H9 (cell line): ENCODE data around the gene CCDC40. TPM values are rescaled to one million over a fixed set of nuclear protein-coding genes. Genes with fewer than 3 reads are reported as not detected.

Source experiments
- DNase-seq: peaks from one replicate; pipeline ENCODE4 v3.0.0-alpha.2; 2017
- H2AFZ ChIP-seq: one replicate; pipeline ENCODE4 v1.6.1; 2013; ENCODE audit warnings: mild to moderate bottlenecking, low read length, control low read depth, moderate library complexity
- H2AK5ac ChIP-seq: 2 replicates; pipeline ENCODE4 v1.6.1; 2013; ENCODE audit warnings: low read length, control low read depth, mixed read lengths; ENCODE audit not compliant: insufficient read length
- H2BK120ac ChIP-seq: one replicate; pipeline ENCODE4 v1.6.1; 2013; ENCODE audit warnings: low read depth, mild to moderate bottlenecking, low read length, control low read depth, inconsistent platforms; ENCODE audit not compliant: poor library complexity, severe bottlenecking
- H2BK12ac ChIP-seq: 2 replicates; pipeline ENCODE4 v1.6.1; 2013; ENCODE audit warnings: low read length, control low read depth, mixed read lengths, low read depth; ENCODE audit not compliant: insufficient read length
- H2BK15ac ChIP-seq: 2 replicates; pipeline ENCODE4 v1.6.1; 2013; ENCODE audit warnings: low read depth, low read length, control low read depth
- H2BK20ac ChIP-seq: one replicate; pipeline ENCODE4 v1.6.1; 2013; ENCODE audit warnings: low read depth, mild to moderate bottlenecking, low read length, control low read depth, inconsistent platforms; ENCODE audit not compliant: poor library complexity, severe bottlenecking
- H2BK5ac ChIP-seq: 2 replicates; pipeline ENCODE4 v1.6.1; 2013; ENCODE audit warnings: low read length, control low read depth, mixed read lengths; ENCODE audit not compliant: insufficient read length
- H3K14ac ChIP-seq: 2 replicates; pipeline ENCODE4 v1.6.1; 2013; ENCODE audit warnings: low read length, control low read depth; ENCODE audit not compliant: insufficient read depth
- H3K18ac ChIP-seq: 2 replicates; pipeline ENCODE4 v1.6.1; 2013; ENCODE audit warnings: low read depth, mild to moderate bottlenecking, mixed read lengths, low read length, control low read depth; ENCODE audit not compliant: insufficient read length
- H3K23ac ChIP-seq: 2 replicates; pipeline ENCODE4 v1.6.1; 2013; ENCODE audit warnings: low read length, control low read depth, mixed read lengths, low read depth; ENCODE audit not compliant: insufficient read length
- H3K23me2 ChIP-seq: 2 replicates; pipeline ENCODE4 v1.6.1; 2013; ENCODE audit warnings: low read depth, mild to moderate bottlenecking, mixed read lengths, low read length, control low read depth; ENCODE audit not compliant: insufficient read length, poor library complexity, severe bottlenecking
- H3K27ac ChIP-seq: 2 replicates; pipeline ENCODE4 v1.5.1; 2013; ENCODE audit warnings: low read length, control low read depth, mixed read lengths, low read depth; ENCODE audit not compliant: insufficient read length
- H3K27me3 ChIP-seq: 2 replicates; pipeline ENCODE4 v1.6.1; 2013; ENCODE audit warnings: low read length, control low read depth, inconsistent platforms; ENCODE audit not compliant: insufficient read depth
- H3K4ac ChIP-seq: 2 replicates; pipeline ENCODE4 v1.6.1; 2013; ENCODE audit warnings: low read depth, mild to moderate bottlenecking, control low read depth, inconsistent platforms, low read length, moderate library complexity
- H3K4me1 ChIP-seq: 2 replicates; pipeline ENCODE4 v1.6.1; 2013; ENCODE audit warnings: low read length, control low read depth, inconsistent platforms; ENCODE audit not compliant: insufficient read depth
- H3K4me2 ChIP-seq: 2 replicates; pipeline ENCODE4 v1.6.1; 2013; ENCODE audit warnings: low read length, control low read depth, mixed read lengths; ENCODE audit not compliant: insufficient read length, insufficient read depth
- H3K56ac ChIP-seq: 2 replicates; pipeline ENCODE4 v1.6.1; 2013; ENCODE audit warnings: low read depth, mild to moderate bottlenecking, mixed read lengths, low read length, control low read depth; ENCODE audit not compliant: insufficient read length
- H3K79me1 ChIP-seq: 2 replicates; pipeline ENCODE4 v1.6.1; 2013; ENCODE audit warnings: low read depth, mild to moderate bottlenecking, moderate library complexity, low read length, control low read depth, inconsistent platforms; ENCODE audit not compliant: insufficient read depth, poor library complexity, severe bottlenecking
- H3K79me2 ChIP-seq: 2 replicates; pipeline ENCODE4 v1.6.1; 2013; ENCODE audit warnings: low read length, control low read depth, inconsistent platforms; ENCODE audit not compliant: insufficient read depth
- H3K9ac ChIP-seq: 2 replicates; pipeline ENCODE4 v1.6.1; 2013; ENCODE audit warnings: low read length, control low read depth, mixed read lengths; ENCODE audit not compliant: insufficient read length; ENCODE audit errors: extremely low read depth
- H3K9me3 ChIP-seq: one replicate; pipeline ENCODE4 v1.6.1; 2013; ENCODE audit warnings: low read depth, low read length, inconsistent platforms; ENCODE audit not compliant: control insufficient read depth
- H3T11ph ChIP-seq: one replicate; pipeline ENCODE4 v1.6.1; 2013; ENCODE audit warnings: mild to moderate bottlenecking, low read length, control low read depth, inconsistent platforms
- H4K20me1 ChIP-seq: one replicate; pipeline ENCODE4 v1.6.1; 2013; ENCODE audit not compliant: control insufficient read depth, insufficient read length, insufficient read depth
- H4K5ac ChIP-seq: 2 replicates; pipeline ENCODE4 v1.6.1; 2013; ENCODE audit warnings: low read depth, mild to moderate bottlenecking, mixed read lengths, low read length, control low read depth; ENCODE audit not compliant: insufficient read length
- H4K8ac ChIP-seq: replicated peaks from 2 replicates; pipeline ENCODE4 v1.6.1; 2013; ENCODE audit warnings: low read length, control low read depth, mixed read lengths, low read depth; ENCODE audit not compliant: insufficient read length
- H4K91ac ChIP-seq: 2 replicates; pipeline ENCODE4 v1.6.1; 2013; ENCODE audit warnings: low read depth, mild to moderate bottlenecking, moderate library complexity, mixed read lengths, low read length, control low read depth; ENCODE audit not compliant: insufficient read length
- H3K27ac Mint-ChIP-seq, 3 experiments: 2 replicates in 2 of 3; 3 replicates in 1 of 3; pipeline ENCODE4 v1.8.0; 2020 to 2021; ENCODE audit warnings: mixed read lengths in 3 of 3, mild to moderate bottlenecking in 1 of 3, moderate library complexity in 1 of 3
- H3K27me3 Mint-ChIP-seq: 2 replicates; pipeline ENCODE4 v1.8.0; 2021; ENCODE audit warnings: low read depth, mild to moderate bottlenecking, moderate library complexity, mixed read lengths
- H3K36me3 Mint-ChIP-seq, 3 experiments: 2 replicates in 2 of 3; 3 replicates in 1 of 3; pipeline ENCODE4 v1.8.0; 2020 to 2021; ENCODE audit warnings: low read depth in 3 of 3, mixed read lengths in 3 of 3; ENCODE audit not compliant: insufficient read depth in 1 of 3
- H3K4me1 Mint-ChIP-seq, 2 experiments: 2 replicates each; pipeline ENCODE4 v1.8.0; 2020; ENCODE audit warnings: mixed read lengths in 2 of 2
- H3K4me3 Mint-ChIP-seq, 2 experiments: 2 replicates in 1 of 2; 3 replicates in 1 of 2; pipeline ENCODE4 v1.8.0; 2020 to 2021; ENCODE audit warnings: mild to moderate bottlenecking in 2 of 2, mixed read lengths in 2 of 2, moderate library complexity in 1 of 2
- H3K9me3 Mint-ChIP-seq, 2 experiments: 2 replicates in 1 of 2; 3 replicates in 1 of 2; pipeline ENCODE4 v1.8.0; 2020; ENCODE audit warnings: mild to moderate bottlenecking in 2 of 2, mixed read lengths in 2 of 2, moderate library complexity in 1 of 2
- WGBS: extraction: QIAGEN DNeasy Blood & Tissue Kit; methylation state at CpG from one replicate; pipeline ENCODE4 v1.1.7; 2013; ENCODE audit warnings: missing lambda C conversion rate, low lambda C conversion rate, mixed read lengths; ENCODE audit not compliant: insufficient read length; ENCODE audit errors: extremely low coverage; 5-methylcytosine and 5-hydroxymethylcytosine counted together
- total RNA-seq: library from RNA; stranded (reverse); gene quantifications from 2 replicates; pipeline ENCODE4 v1.2.1, GENCODE V29; 2021
- TF ChIP-seq, protein P1 (sequence below): fragments of 200-600 bp; sonication (generic); conservative IDR thresholded peaks from 3 replicates; pipeline ENCODE4 v1.8.0; 2021; ENCODE audit warnings: antibody characterized with exemption, mild to moderate bottlenecking

The CCDC40 gene
- total RNA-seq, 1 experiment from 2014 or later, result 8.9 TPM

DNA sequence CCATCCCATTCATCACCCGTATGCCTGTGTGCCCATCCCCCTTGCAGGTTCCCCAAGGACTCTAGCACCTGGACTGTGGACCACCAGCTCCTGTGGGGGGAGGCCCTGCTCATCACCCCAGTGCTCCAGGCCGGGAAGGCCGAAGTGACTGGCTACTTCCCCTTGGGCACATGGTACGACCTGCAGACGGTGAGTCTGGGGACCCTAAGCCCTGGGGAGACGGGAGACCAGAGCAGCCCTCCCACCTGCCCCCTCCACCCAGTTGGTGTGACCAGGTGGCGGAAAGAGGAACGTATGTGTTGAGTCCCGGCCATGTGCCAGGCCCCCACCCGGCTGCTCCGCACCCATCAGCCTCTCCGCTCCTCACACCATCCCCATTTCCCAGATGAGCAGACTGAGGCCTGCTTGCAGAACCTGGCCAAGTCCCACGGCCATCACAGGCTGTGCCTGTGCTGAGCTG is 80.5 kb downstream of the CCDC40 start:
- peak; percentile 24 for DNase-seq
- no peaks in the 10 kb centered on the region for H3K27me3 ChIP-seq

More for the DNA sequence above, 80.5 kb downstream of the CCDC40 start:
- H4K5ac ChIP-seq, result no peak overlapping the region
- H4K20me1 ChIP-seq, result no peaks in the 10 kb centered on the region
- no peaks in the 10 kb centered on the region for H3K79me2 ChIP-seq
- peaks cover 0 to 7% of the 10 kb centered on the region in 2 experiments; a peak in 1 of 5 replicates for H3K9me3 Mint-ChIP-seq
- no peak overlapping the region for H3K18ac ChIP-seq
- H2AK5ac ChIP-seq, result no peak overlapping the region
- H3K27me3 Mint-ChIP-seq, result no peaks in the 10 kb centered on the region; the same call in 1 of the 2 replicates
- no peak overlapping the region for H2BK15ac ChIP-seq
- no peak overlapping the region; a peak in 1 of 7 replicates for H3K27ac Mint-ChIP-seq
- H2AFZ ChIP-seq, result no peak overlapping the region
- H3K27ac ChIP-seq, result no peak overlapping the region
- H2BK20ac ChIP-seq, result no peak overlapping the region
- no peak overlapping the region for H4K91ac ChIP-seq
- no peak overlapping the region for H3K9ac ChIP-seq
- H3K4me2 ChIP-seq, result no peak overlapping the region
- no peaks in the 10 kb centered on the region for H3K9me3 ChIP-seq
- H3K4me1 Mint-ChIP-seq, result peaks cover 10 to 24% of the 10 kb centered on the region in 2 experiments
- no peak overlapping the region for H3K56ac ChIP-seq
- TF ChIP-seq, protein P1, sequence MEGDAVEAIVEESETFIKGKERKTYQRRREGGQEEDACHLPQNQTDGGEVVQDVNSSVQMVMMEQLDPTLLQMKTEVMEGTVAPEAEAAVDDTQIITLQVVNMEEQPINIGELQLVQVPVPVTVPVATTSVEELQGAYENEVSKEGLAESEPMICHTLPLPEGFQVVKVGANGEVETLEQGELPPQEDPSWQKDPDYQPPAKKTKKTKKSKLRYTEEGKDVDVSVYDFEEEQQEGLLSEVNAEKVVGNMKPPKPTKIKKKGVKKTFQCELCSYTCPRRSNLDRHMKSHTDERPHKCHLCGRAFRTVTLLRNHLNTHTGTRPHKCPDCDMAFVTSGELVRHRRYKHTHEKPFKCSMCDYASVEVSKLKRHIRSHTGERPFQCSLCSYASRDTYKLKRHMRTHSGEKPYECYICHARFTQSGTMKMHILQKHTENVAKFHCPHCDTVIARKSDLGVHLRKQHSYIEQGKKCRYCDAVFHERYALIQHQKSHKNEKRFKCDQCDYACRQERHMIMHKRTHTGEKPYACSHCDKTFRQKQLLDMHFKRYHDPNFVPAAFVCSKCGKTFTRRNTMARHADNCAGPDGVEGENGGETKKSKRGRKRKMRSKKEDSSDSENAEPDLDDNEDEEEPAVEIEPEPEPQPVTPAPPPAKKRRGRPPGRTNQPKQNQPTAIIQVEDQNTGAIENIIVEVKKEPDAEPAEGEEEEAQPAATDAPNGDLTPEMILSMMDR, result no peak
- no peak overlapping the region for H2BK12ac ChIP-seq
- no peak overlapping the region; the same call in 1 of the 2 replicates for H3K14ac ChIP-seq
- no peaks in the 10 kb centered on the region for H3K79me1 ChIP-seq
- H3K23me2 ChIP-seq, result no peaks in the 10 kb centered on the region
- no peak overlapping the region for H3K23ac ChIP-seq
- H3K4ac ChIP-seq, result no peak overlapping the region
- no peak overlapping the region for H3T11ph ChIP-seq
- no peaks in the 10 kb centered on the region for H3K4me1 ChIP-seq
- H2BK5ac ChIP-seq, result no peak overlapping the region
- no peak overlapping the region for H3K4me3 Mint-ChIP-seq
- no peak overlapping the region for H4K8ac ChIP-seq
- peaks cover 2 to 41% (median 7%) of the 10 kb centered on the region in 3 experiments; a peak in 5 of 7 replicates for H3K36me3 Mint-ChIP-seq
- no peak overlapping the region for H2BK120ac ChIP-seq
- no CpG with 5 or more reads among the region's 13 CpGs for WGBS
